Stimulated activated CD8-positive, alpha-beta memory T cell treated with anti-CD3 and anti-CD28 coated beads, Interleukin-15, amount 100 ng/mL, for 48 hours (primary cell): Measurements from ENCODE around the gene ADAMTS4.

ENCODE experiments used
- DNase-seq, 2 donors: peaks; one replicate each; pipeline ENCODE4 v3.0.0-alpha.2; 2020; ENCODE audit warnings: low read depth in 2 of 2

Gene ADAMTS4

DNA sequence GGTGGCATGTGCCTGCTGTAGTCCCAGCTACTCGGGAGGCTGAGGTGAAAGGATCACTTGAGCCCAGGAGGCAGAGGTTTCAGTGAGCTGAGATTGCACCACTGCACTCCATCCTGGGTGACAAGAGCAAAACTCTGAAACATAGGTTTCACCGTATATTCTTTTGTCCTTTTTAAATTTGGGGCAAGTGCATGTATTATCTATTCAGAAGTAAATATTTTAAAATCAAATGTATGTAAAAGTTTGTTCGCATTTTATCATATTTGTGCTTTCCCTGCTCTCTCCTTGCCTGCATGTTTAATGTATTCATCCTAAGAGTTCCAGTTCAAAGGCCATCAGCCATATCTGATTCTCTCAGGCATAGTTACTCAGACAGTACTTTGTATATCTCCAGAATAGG, 53.0 kb downstream of the ADAMTS4 start:
- no peak for DNase-seq

DNA sequence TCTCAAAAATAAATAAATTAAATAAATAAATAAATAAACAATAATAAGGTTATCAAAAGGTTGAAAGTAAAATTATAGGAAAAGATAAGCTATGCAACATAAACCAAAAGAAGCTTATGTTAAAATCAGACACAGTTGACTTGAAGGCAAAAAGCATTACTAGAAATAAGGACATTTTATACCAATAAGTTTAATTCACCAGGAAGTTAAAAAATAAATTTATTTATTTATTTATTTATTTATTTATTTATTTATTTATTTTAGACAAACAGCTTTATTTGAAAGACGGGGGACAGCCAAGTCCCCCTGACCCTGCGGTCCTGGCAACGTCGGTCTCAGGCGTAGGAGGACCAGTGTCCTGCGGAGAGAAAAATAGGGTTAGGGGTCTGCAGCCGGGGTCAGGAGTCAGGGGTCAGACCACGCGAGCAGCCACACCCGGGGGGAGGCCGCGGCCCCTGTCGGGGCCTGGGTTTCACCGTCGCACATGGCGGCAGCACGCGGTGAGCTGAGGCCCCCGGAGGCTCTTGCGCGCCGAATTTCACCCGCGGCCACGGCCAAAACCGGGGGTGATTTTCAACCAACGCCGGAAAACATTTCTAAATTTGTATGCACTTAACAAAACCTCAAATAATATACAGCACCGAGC, 58.0 kb downstream of the ADAMTS4 start:
- DNase-seq = no peak

DNA sequence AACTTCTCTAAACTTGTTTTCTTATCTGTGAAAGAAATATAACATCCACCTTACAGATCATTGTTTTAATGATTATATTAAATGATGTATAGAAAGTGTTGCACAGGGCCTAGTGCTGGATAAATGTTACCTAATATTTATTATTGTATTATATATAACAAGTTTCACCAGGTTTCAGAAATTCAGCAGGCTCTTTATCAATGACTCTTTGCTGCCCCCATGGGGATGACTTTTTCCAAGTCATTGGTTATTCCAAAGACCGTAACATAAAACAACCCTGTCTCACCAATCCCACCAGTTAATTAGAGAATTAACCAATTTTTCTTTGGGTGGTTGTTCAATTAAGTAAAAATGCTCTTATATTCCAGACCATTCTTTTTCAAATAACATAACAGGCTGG, 59.1 kb downstream of the ADAMTS4 start:
- no peak for DNase-seq

DNA sequence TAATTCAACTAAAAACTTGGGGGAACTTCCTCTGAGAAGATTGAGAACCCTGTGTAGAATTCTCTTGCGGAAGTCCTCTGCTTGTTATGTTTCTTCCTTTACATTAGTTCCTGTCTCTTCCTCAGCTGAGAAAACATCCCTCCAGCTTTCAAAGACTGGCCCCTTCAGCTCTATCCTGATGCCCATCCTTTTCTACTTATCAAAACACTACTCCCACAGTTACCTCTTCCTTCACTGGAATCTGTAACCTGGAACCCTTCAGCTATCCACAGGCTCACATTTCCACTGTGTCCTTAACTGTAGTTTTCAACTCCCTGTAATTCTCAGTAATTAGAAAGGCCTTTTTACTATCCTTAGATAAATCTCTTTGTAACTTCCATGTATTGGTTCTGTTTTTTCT, 60.4 kb downstream of the ADAMTS4 start:
- DNase-seq = no peak

DNA sequence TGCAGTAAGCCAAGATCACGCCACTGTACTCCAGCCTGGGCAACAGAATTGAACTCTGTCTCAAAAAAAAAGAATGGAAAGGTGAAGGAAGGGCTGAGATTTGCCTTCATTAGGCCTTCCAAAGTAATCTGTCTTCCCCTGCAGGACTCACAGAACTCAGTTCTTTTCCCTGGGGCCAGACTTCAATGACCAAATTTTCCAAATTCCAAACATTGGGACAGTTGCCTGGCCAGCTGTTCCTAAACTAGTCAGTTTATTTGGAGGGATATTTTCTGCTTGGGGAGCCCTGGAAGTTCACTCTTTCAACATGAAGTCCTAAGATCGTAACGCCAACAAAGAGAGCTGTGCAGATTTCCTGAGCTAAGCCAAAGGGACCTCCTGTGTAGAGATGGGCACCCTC, 61.0 kb downstream of the ADAMTS4 start:
- no peak for DNase-seq
